Effector memory CD8-positive, alpha-beta T cell (primary cell): ENCODE results near the gene LCK.

Experiments used
- ATAC-seq: fragments of 150-1000 bp; cut with Tn5 transposase; replicated peaks from 2 replicates; pipeline ENCODE4 v1.10.0; 2021; ENCODE audit warnings: mild to moderate bottlenecking, moderate library complexity
- DNase-seq, 3 experiments: peaks; one replicate each; pipeline ENCODE4 v3.0.0; 2021
- H3K27ac Mint-ChIP-seq, 2 donors: one replicate each; pipeline ENCODE4 v1.8.0; 2022; ENCODE audit warnings: mild to moderate bottlenecking in 2 of 2, mixed read lengths in 2 of 2, moderate library complexity in 2 of 2
- H3K27me3 Mint-ChIP-seq, 2 donors: one replicate each; pipeline ENCODE4 v1.8.0; 2022; ENCODE audit warnings: mixed read lengths in 2 of 2
- H3K36me3 Mint-ChIP-seq: one replicate; pipeline ENCODE4 v1.8.0; 2022; ENCODE audit warnings: mild to moderate bottlenecking, moderate library complexity, mixed read lengths; ENCODE audit not compliant: insufficient read depth
- H3K4me1 Mint-ChIP-seq, 2 donors: one replicate each; pipeline ENCODE4 v1.8.0; 2022; ENCODE audit warnings: low read depth in 2 of 2, mixed read lengths in 2 of 2
- H3K4me3 Mint-ChIP-seq, 2 donors: one replicate each; pipeline ENCODE4 v1.8.0; 2022; ENCODE audit warnings: mild to moderate bottlenecking in 2 of 2, mixed read lengths in 2 of 2, moderate library complexity in 2 of 2
- H3K9me3 Mint-ChIP-seq, 2 donors: one replicate each; pipeline ENCODE4 v1.8.0; 2022; ENCODE audit warnings: mixed read lengths in 2 of 2

LCK gene

GRCh38 chr1:32223683-32224082, 27.4 kb upstream of the LCK start:
- DNase-seq (no peak), ATAC-seq (no peak)
- Mint-ChIP-seq H3K27me3 (no peaks in the 10 kb centered on the region), H3K9me3 (no peaks in the 10 kb centered on the region), H3K4me1 (peaks cover 22 to 27% of the 10 kb centered on the region in 2 donors), H3K4me3 (peak overlapping the region; percentile 91), H3K36me3 (peaks cover 70% of the 10 kb centered on the region), H3K27ac (peak overlapping the region; percentile 96 to 99)

GRCh38 chr1:32224285-32224684, 26.8 kb upstream of the LCK start:
- peak overlapping the region; percentile 96 to 99 for H3K27ac Mint-ChIP-seq
- no peaks in the 10 kb centered on the region for H3K9me3 Mint-ChIP-seq
- H3K27me3 Mint-ChIP-seq = no peaks in the 10 kb centered on the region
- H3K4me1 Mint-ChIP-seq = peaks cover 23 to 27% of the 10 kb centered on the region in 2 donors
- H3K36me3 Mint-ChIP-seq = peaks cover 71% of the 10 kb centered on the region
- peak overlapping the region; percentile 91 for H3K4me3 Mint-ChIP-seq
- ATAC-seq = no peak
- DNase-seq = no peak

GRCh38 chr1:32228771-32229170, 22.3 kb upstream of the LCK start:
- no peak for ATAC-seq
- no peaks in the 10 kb centered on the region for H3K9me3 Mint-ChIP-seq
- no peaks in the 10 kb centered on the region for H3K27me3 Mint-ChIP-seq
- H3K27ac Mint-ChIP-seq = peak overlapping the region in 1 of 2 donors; percentile 46
- no peak for DNase-seq
- H3K4me1 Mint-ChIP-seq = peaks cover 8 to 12% of the 10 kb centered on the region in 2 donors
- peaks cover 81% of the 10 kb centered on the region for H3K36me3 Mint-ChIP-seq
- no peak overlapping the region for H3K4me3 Mint-ChIP-seq

GRCh38 chr1:32231843-32232432, 19.1 kb upstream of the LCK start:
- Mint-ChIP-seq H3K4me3 (no peak overlapping the region), H3K9me3 (no peaks in the 10 kb centered on the region), H3K27ac (no peak overlapping the region), H3K36me3 (peaks cover 54% of the 10 kb centered on the region), H3K27me3 (no peaks in the 10 kb centered on the region), H3K4me1 (peaks cover 2 to 5% of the 10 kb centered on the region in 2 donors)
- DNase-seq (no peak), ATAC-seq (no peak)

GRCh38 chr1:32232558-32233304, 18.3 kb upstream of the LCK start:
- ATAC-seq (no peak), DNase-seq (no peak)
- Mint-ChIP-seq H3K4me1 (peaks cover 2 to 4% of the 10 kb centered on the region in 2 donors), H3K27ac (no peak overlapping the region), H3K27me3 (no peaks in the 10 kb centered on the region), H3K36me3 (peaks cover 46% of the 10 kb centered on the region), H3K9me3 (no peaks in the 10 kb centered on the region), H3K4me3 (no peak overlapping the region)

- no peak for ATAC-seq
- Mint-ChIP-seq H3K36me3 (peaks cover 26% of the 10 kb centered on the region), H3K4me3 (no peak overlapping the region)
Observed at GRCh38 chr1:32234792-32235191, 16.3 kb upstream of the LCK start.

GRCh38 chr1:32239337-32239736, 11.7 kb upstream of the LCK start:
- Mint-ChIP-seq H3K9me3 (no peaks in the 10 kb centered on the region), H3K27ac (no peak overlapping the region), H3K36me3 (peaks cover 3% of the 10 kb centered on the region), H3K4me3 (peak overlapping the region; percentile 89 to 91), H3K27me3 (no peaks in the 10 kb centered on the region), H3K4me1 (peaks cover 8 to 14% of the 10 kb centered on the region in 2 donors)
- ATAC-seq (no peak), DNase-seq (no peak)

More at GRCh38 chr1:32234792-32235191, 16.3 kb upstream of the LCK start:
- DNase-seq = no peak
- H3K9me3 Mint-ChIP-seq = no peaks in the 10 kb centered on the region
- H3K27ac Mint-ChIP-seq = no peak overlapping the region
- no peaks in the 10 kb centered on the region for H3K4me1 Mint-ChIP-seq
- H3K27me3 Mint-ChIP-seq = no peaks in the 10 kb centered on the region

- Mint-ChIP-seq H3K4me1 (peaks cover 8 to 14% of the 10 kb centered on the region in 2 donors), H3K4me3 (peak overlapping the region; percentile 89 to 91), H3K27ac (peak overlapping the region in 1 of 2 donors; percentile 44), H3K9me3 (no peaks in the 10 kb centered on the region), H3K27me3 (no peaks in the 10 kb centered on the region), H3K36me3 (peaks cover 3% of the 10 kb centered on the region)
- no peak for DNase-seq
- no peak for ATAC-seq
Observed at GRCh38 chr1:32239790-32240139, 11.3 kb upstream of the LCK start.

- no peaks in the 10 kb centered on the region for H3K9me3 Mint-ChIP-seq
- ATAC-seq (peak; percentile 86), DNase-seq (peak; percentile 49 to 54 (median 49))
- peaks cover 3% of the 10 kb centered on the region for H3K36me3 Mint-ChIP-seq
- H3K27me3 Mint-ChIP-seq = no peaks in the 10 kb centered on the region
- H3K4me3 Mint-ChIP-seq = peak overlapping the region; percentile 89 to 91
- H3K27ac Mint-ChIP-seq = peak overlapping the region; percentile 44 to 75
- peaks cover 8 to 14% of the 10 kb centered on the region in 2 donors for H3K4me1 Mint-ChIP-seq
Observed at GRCh38 chr1:32240140-32240951, 10.7 kb upstream of the LCK start.

GRCh38 chr1:32241001-32241763, 9.9 kb upstream of the LCK start:
- Mint-ChIP-seq H3K9me3 (no peaks in the 10 kb centered on the region), H3K36me3 (peaks cover 3% of the 10 kb centered on the region), H3K4me3 (peak overlapping the region; percentile 89 to 91), H3K4me1 (peaks cover 8 to 14% of the 10 kb centered on the region in 2 donors), H3K27me3 (no peaks in the 10 kb centered on the region), H3K27ac (peak overlapping the region; percentile 44 to 75)
- peak; percentile 71 for ATAC-seq
- no peak for DNase-seq

GRCh38 chr1:32242341-32242851, 8.7 kb upstream of the LCK start:
- H3K4me1 Mint-ChIP-seq = peaks cover 10 to 17% of the 10 kb centered on the region in 2 donors
- peak overlapping the region in 1 of 2 donors; percentile 17 for H3K4me3 Mint-ChIP-seq
- no peaks in the 10 kb centered on the region for H3K9me3 Mint-ChIP-seq

GRCh38 chr1:32246888-32247273, 4.2 kb upstream of the LCK start, which contains the start of gene FAM167B:
TSS of gene FAM167B (plus strand) at chr1:32247222. CDS start at chr1:32247422, 200 bp downstream.
- Mint-ChIP-seq H3K4me3 (peak within 1 kb of the TSS; percentile 88 to 96), H3K4me1 (peaks cover 36 to 43% of the 10 kb centered on the region in 2 donors), H3K9me3 (no peaks in the 10 kb centered on the region), H3K27me3 (no peaks in the 10 kb centered on the region), H3K27ac (peak within 1 kb of the TSS; percentile 97 to 98), H3K36me3 (peaks cover 24% of the 10 kb centered on the region)
- ATAC-seq (no peak), DNase-seq (no peak)

More at GRCh38 chr1:32242341-32242851, 8.7 kb upstream of the LCK start:
- no peak for DNase-seq
- Mint-ChIP-seq H3K27ac (no peak overlapping the region), H3K36me3 (peaks cover 3% of the 10 kb centered on the region), H3K27me3 (no peaks in the 10 kb centered on the region)
- ATAC-seq = no peak
